Esophagus muscularis mucosa (tissue), 4 donors: ENCODE measurements around the gene ZNF385C. TPM values are rescaled to one million over a fixed set of nuclear protein-coding genes. Genes with fewer than 3 reads are reported as not detected.
A peak's percentile ranks its signal among the peaks of the same experiment; 100 is the strongest.

Experiments
- DNase-seq: peaks from one replicate; pipeline ENCODE4 v3.0.0-alpha.2; 2017; ENCODE audit errors: extremely low spot score
- H3K27ac ChIP-seq, 4 donors: fragments of 200-600 bp; sonication (generic); replicated peaks in 1 of 4; 1 replicate in 3 of 4; 2 replicates in 1 of 4; pipeline ENCODE4 v1.5.1; 2016 to 2019; ENCODE audit warnings: mild to moderate bottlenecking in 1 of 4
- H3K27me3 ChIP-seq, 4 donors: fragments of 200-600 bp; sonication (generic); one replicate each; pipeline versions ENCODE4 v1.5.1 to v1.6.0; 2016 to 2019
- H3K36me3 ChIP-seq, 4 donors: fragments of 200-600 bp; sonication (generic); one replicate each; pipeline ENCODE4 v1.5.1; 2016 to 2019
- H3K4me1 ChIP-seq, 4 donors: fragments of 200-600 bp; sonication (generic); one replicate each; pipeline ENCODE4 v1.5.1; 2016 to 2019
- H3K4me3 ChIP-seq, 4 donors: fragments of 200-600 bp; sonication (generic); 1 replicate in 2 of 4; 2 replicates in 2 of 4; pipeline ENCODE4 v1.5.1; 2016 to 2019; ENCODE audit warnings: mild to moderate bottlenecking in 4 of 4, moderate library complexity in 1 of 4
- H3K9me3 ChIP-seq, 4 donors: fragments of 200-600 bp; sonication (generic); 1 replicate in 3 of 4; 2 replicates in 1 of 4; pipeline ENCODE4 v1.5.1; 2016 to 2019
- EP300 ChIP-seq: sonication (generic); formaldehyde crosslinking; IDR thresholded peaks from one replicate; pipeline ENCODE4 v1.6.1; 2017; ENCODE audit warnings: antibody characterized with exemption
- POLR2A ChIP-seq: fragments of 450-650 bp; IDR thresholded peaks from one replicate; pipeline ENCODE4 v1.6.1; 2017; ENCODE audit warnings: antibody characterized with exemption, moderate library complexity, mild to moderate bottlenecking, low read depth
- POLR2AphosphoS5 ChIP-seq, 2 donors: sonication (generic); formaldehyde crosslinking; IDR thresholded peaks; one replicate each; pipeline ENCODE4 v1.6.1; 2017; ENCODE audit warnings: antibody characterized with exemption in 2 of 2
- WGBS: methylation state at CpG from one replicate; pipeline ENCODE4 v1.1.5; 2018; 5-methylcytosine and 5-hydroxymethylcytosine counted together
- intact Hi-C: fragments of 100-400 bp; cut with DNase I; formaldehyde crosslinking; loops from one replicate; pipeline ENCODE4 v1.15.1; 2023
- total RNA-seq, 4 donors: library from RNA; depleted of rRNA; stranded (reverse); fragments of >200 nt; gene quantifications; one replicate each; pipeline versions ENCODE4 v1.1.0 to v1.2.1, GENCODE V29; 2016
- TF ChIP-seq, protein P1 (sequence below), 3 experiments: fragments of 200-600 bp in 2 of 3; fragments of 450-650 bp in 1 of 3; sonication (generic) in 2 of 3; IDR thresholded peaks; one replicate each; pipeline ENCODE4 v1.5.1; 2017 to 2019; ENCODE audit warnings: antibody characterized with exemption in 3 of 3, mild to moderate bottlenecking in 2 of 3, moderate library complexity in 1 of 3

The ZNF385C gene
- total RNA-seq, 4 donors from 2014 or later: 0.39 to 0.42 TPM; not detected in 2

- Histone ChIP-seq H3K4me1 (peaks cover 0 to 6% (median 0%) of the 10 kb centered on the region in 4 donors), H3K27me3 (no peaks in the 10 kb centered on the region), H3K9me3 (no peaks in the 10 kb centered on the region), H3K4me3 (no peak overlapping the region), H3K36me3 (peaks cover 76 to 100% (median 93%) of the 10 kb centered on the region in 4 donors), H3K27ac (peak overlapping the region in 1 of 4 donors; percentile 28)
- intact Hi-C loops: no loop called here
- no peak for DNase-seq
- WGBS: 37% methylated on average over 3 of the region's 3 CpGs
- TF ChIP-seq POLR2AphosphoS5 (IDR thresholded peaks at IDR 0.05) (no peak), POLR2A (no peak), EP300 (no peak)
- TF ChIP-seq, protein P1, sequence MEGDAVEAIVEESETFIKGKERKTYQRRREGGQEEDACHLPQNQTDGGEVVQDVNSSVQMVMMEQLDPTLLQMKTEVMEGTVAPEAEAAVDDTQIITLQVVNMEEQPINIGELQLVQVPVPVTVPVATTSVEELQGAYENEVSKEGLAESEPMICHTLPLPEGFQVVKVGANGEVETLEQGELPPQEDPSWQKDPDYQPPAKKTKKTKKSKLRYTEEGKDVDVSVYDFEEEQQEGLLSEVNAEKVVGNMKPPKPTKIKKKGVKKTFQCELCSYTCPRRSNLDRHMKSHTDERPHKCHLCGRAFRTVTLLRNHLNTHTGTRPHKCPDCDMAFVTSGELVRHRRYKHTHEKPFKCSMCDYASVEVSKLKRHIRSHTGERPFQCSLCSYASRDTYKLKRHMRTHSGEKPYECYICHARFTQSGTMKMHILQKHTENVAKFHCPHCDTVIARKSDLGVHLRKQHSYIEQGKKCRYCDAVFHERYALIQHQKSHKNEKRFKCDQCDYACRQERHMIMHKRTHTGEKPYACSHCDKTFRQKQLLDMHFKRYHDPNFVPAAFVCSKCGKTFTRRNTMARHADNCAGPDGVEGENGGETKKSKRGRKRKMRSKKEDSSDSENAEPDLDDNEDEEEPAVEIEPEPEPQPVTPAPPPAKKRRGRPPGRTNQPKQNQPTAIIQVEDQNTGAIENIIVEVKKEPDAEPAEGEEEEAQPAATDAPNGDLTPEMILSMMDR (IDR thresholded peaks at IDR 0.05): no peak
Observed at GRCh38 chr17:41992576-41992975, 105.7 kb downstream of the ZNF385C start.

DNA sequence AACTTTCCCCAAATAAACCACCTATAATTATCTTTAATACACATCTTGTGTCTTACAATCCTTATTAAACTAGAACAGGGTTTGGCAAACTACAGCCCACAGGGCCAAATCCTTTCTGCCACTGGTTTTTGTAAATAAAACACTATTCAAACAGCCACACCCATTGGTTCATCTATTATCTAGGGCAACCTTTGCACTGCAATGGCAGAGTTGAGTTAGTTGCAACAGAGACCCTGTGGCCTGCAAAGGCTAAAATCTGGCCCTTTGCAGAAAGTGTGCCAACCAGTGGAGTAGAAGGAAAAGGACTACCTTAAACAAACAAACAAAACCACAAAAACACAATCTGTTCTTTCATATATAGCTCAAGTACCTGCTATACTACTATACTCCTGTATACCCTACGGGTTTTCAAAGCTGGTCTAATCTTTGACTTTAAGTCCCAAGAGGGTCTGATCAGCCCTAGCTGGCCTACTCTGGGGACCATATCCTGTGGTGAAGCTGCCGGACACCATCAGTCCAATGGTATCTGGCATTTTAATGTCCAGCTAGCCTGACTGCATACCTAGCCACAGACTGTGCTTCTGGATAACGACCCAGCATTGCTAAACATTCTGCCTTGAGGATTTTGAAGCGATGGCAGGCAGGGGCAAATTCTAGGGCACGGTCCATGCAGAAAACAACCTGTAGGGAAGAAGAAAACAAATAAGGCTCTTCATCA lies 108.4 kb downstream of the ZNF385C start:
- Histone ChIP-seq H3K4me1 (peaks cover 0 to 6% (median 0%) of the 10 kb centered on the region in 4 donors), H3K4me3 (no peak overlapping the region), H3K9me3 (no peaks in the 10 kb centered on the region), H3K27ac (no peak overlapping the region), H3K36me3 (peaks cover 66 to 99% (median 90%) of the 10 kb centered on the region in 4 donors), H3K27me3 (no peaks in the 10 kb centered on the region)
- no peak for DNase-seq
- TF ChIP-seq POLR2AphosphoS5 (IDR thresholded peaks at IDR 0.05): no peak
- TF ChIP-seq, protein P1 (IDR thresholded peaks at IDR 0.05): no peak
- TF ChIP-seq EP300: no peak
- no peak for TF ChIP-seq POLR2A
- 94% methylated on average over 5 of the region's 5 CpGs for WGBS
- intact Hi-C loops: no loop called here

GRCh38 chr17:41988418-41988817 lies 109.9 kb downstream of the ZNF385C start:
- no peaks in the 10 kb centered on the region for H3K9me3 ChIP-seq
- intact Hi-C loops: no loop called here
- H3K36me3 ChIP-seq: peaks cover 71 to 99% (median 91%) of the 10 kb centered on the region in 4 donors
- H3K27ac ChIP-seq: no peak overlapping the region
- DNase-seq: no peak
- TF ChIP-seq, protein P1 (IDR thresholded peaks at IDR 0.05): no peak
- TF ChIP-seq POLR2AphosphoS5 (IDR thresholded peaks at IDR 0.05): no peak
- TF ChIP-seq POLR2A: no peak
- TF ChIP-seq EP300: no peak
- no peak overlapping the region for H3K4me3 ChIP-seq
- no peaks in the 10 kb centered on the region for H3K27me3 ChIP-seq
- peaks cover 0 to 6% (median 0%) of the 10 kb centered on the region in 4 donors for H3K4me1 ChIP-seq
- 94% methylated on average over 2 of the region's 2 CpGs for WGBS

GRCh38 chr17:41987642-41988041 lies 110.6 kb downstream of the ZNF385C start:
- 87% methylated on average over 3 of the region's 3 CpGs for WGBS
- TF ChIP-seq, protein P1 (IDR thresholded peaks at IDR 0.05): no peak
- no peak for TF ChIP-seq EP300
- TF ChIP-seq POLR2AphosphoS5 (IDR thresholded peaks at IDR 0.05): no peak
- no peak for TF ChIP-seq POLR2A
- intact Hi-C loops: no loop called here
- Histone ChIP-seq H3K27me3 (no peaks in the 10 kb centered on the region), H3K27ac (no peak overlapping the region), H3K9me3 (no peaks in the 10 kb centered on the region), H3K4me1 (peaks cover 0 to 4% (median 0%) of the 10 kb centered on the region in 4 donors), H3K4me3 (no peak overlapping the region), H3K36me3 (peaks cover 66 to 100% (median 92%) of the 10 kb centered on the region in 4 donors)
- DNase-seq: no peak

DNA sequence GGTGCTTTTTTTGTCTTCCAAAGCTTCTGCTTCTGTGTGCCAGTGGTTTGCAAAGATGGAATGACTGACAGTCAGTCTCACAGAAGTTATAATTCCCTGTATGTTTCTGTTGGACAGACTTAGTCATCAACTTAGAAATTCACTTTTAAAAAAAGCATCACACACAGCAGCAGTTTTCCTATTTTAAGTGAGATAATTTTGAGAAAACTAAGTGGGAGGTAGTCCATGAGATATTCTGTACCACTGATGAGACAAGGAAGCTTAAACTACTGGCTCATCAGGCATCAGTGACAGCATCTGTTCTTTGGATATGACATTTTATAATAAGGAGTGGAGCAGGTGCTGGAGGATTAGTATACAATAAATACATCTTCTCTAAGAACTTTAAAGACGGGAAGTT lies 111.6 kb downstream of the ZNF385C start:
- WGBS: 92% methylated on average over 1 of the region's 1 CpG
- intact Hi-C loops: no loop called here
- DNase-seq: no peak
- Histone ChIP-seq H3K4me3 (no peak overlapping the region), H3K27me3 (no peaks in the 10 kb centered on the region), H3K36me3 (peaks cover 64 to 100% (median 92%) of the 10 kb centered on the region in 4 donors), H3K4me1 (no peaks in the 10 kb centered on the region), H3K9me3 (no peaks in the 10 kb centered on the region), H3K27ac (no peak overlapping the region)
- TF ChIP-seq POLR2AphosphoS5 (IDR thresholded peaks at IDR 0.05) (no peak), POLR2A (no peak), EP300 (no peak)
- TF ChIP-seq, protein P1 (IDR thresholded peaks at IDR 0.05): no peak
